ENCODE data around the gene KIF25. TPM values are rescaled to one million over a fixed set of nuclear protein-coding genes. Genes with fewer than 3 reads are reported as not detected.
A peak's percentile ranks its signal among the peaks of the same experiment; 100 is the strongest.

Gene KIF25
- total RNA-seq, 3 donors from 2014 or later: 0.66 TPM; not detected in 2

- Histone ChIP-seq H3K4me3 (no peak overlapping the region), H3K27ac (no peak overlapping the region), H3K36me3 (no peaks in the 10 kb centered on the region), H3K9me3 (peaks cover 19 to 31% of the 10 kb centered on the region in 2 donors), H3K4me1 (no peaks in the 10 kb centered on the region), H3K27me3 (no peaks in the 10 kb centered on the region)
- TF ChIP-seq POLR2AphosphoS5 (IDR thresholded peaks at IDR 0.05) (no peak), POLR2A (IDR thresholded peaks at IDR 0.05) (no peak), CTCF (IDR thresholded peaks at IDR 0.05) (no peak)
- intact Hi-C loops (cut with DNase I; ENCODE audit: low total_unique reads): no loop called here
- DNase-seq (ENCODE audit: low spot score in 2 of 2): no peak
Observed at GRCh38 chr6:168043848-168044415, 46.5 kb downstream of the KIF25 start.

- Histone ChIP-seq H3K27me3 (no peaks in the 10 kb centered on the region), H3K4me1 (no peaks in the 10 kb centered on the region)
- no peak for DNase-seq (ENCODE audit: low spot score in 2 of 2)
Observed at GRCh38 chr6:168044521-168045130, 47.2 kb downstream of the KIF25 start.

GRCh38 chr6:168045141-168045691, 47.7 kb downstream of the KIF25 start:
- Histone ChIP-seq H3K27ac (peak overlapping the region in 1 of 2 donors; percentile 5), H3K4me1 (no peaks in the 10 kb centered on the region), H3K36me3 (no peaks in the 10 kb centered on the region), H3K27me3 (no peaks in the 10 kb centered on the region), H3K4me3 (no peak overlapping the region), H3K9me3 (peaks cover 14 to 18% of the 10 kb centered on the region in 2 donors)
- intact Hi-C loops (cut with DNase I; ENCODE audit: low total_unique reads): no loop called here
- TF ChIP-seq CTCF (IDR thresholded peaks at IDR 0.05) (no peak), POLR2A (IDR thresholded peaks at IDR 0.05) (no peak), POLR2AphosphoS5 (IDR thresholded peaks at IDR 0.05) (no peak)
- DNase-seq (ENCODE audit: low spot score in 2 of 2): no peak

More at GRCh38 chr6:168044521-168045130, 47.2 kb downstream of the KIF25 start:
- Histone ChIP-seq H3K4me3 (no peak overlapping the region), H3K36me3 (no peaks in the 10 kb centered on the region), H3K9me3 (peaks cover 19 to 24% of the 10 kb centered on the region in 2 donors), H3K27ac (no peak overlapping the region)
- no peak for TF ChIP-seq CTCF (IDR thresholded peaks at IDR 0.05)
- TF ChIP-seq POLR2AphosphoS5 (IDR thresholded peaks at IDR 0.05): no peak
- TF ChIP-seq POLR2A (IDR thresholded peaks at IDR 0.05): no peak
- intact Hi-C loops (cut with DNase I; ENCODE audit: low total_unique reads): no loop called here

- no peaks in the 10 kb centered on the region for H3K36me3 ChIP-seq
- H3K4me1 ChIP-seq: no peaks in the 10 kb centered on the region
- no peaks in the 10 kb centered on the region for H3K27me3 ChIP-seq
- peaks cover 6 to 11% of the 10 kb centered on the region in 2 donors for H3K9me3 ChIP-seq
- TF ChIP-seq POLR2A (IDR thresholded peaks at IDR 0.05): no peak
- TF ChIP-seq CTCF (IDR thresholded peaks at IDR 0.05): no peak
- no peak for TF ChIP-seq POLR2AphosphoS5 (IDR thresholded peaks at IDR 0.05)
- no peak for DNase-seq (ENCODE audit: low spot score in 2 of 2)
- intact Hi-C loops (cut with DNase I; ENCODE audit: low total_unique reads): no loop called here
- peak overlapping the region in 1 of 2 donors; percentile 5 for H3K27ac ChIP-seq
- H3K4me3 ChIP-seq: no peak overlapping the region
Observed at GRCh38 chr6:168045706-168046620, 48.5 kb downstream of the KIF25 start.

All from breast epithelium (tissue), 4 donors.